Mucosa of descending colon (tissue), 3 donors: ENCODE results near the gene SLC27A1. TPM values are rescaled to one million over a fixed set of nuclear protein-coding genes. Genes with fewer than 3 reads are reported as not detected.
"Not testable (repeated sequence)": the region's sequence is repeated elsewhere in the genome, so short reads cannot be mapped to it uniquely, and the experiment has no call there.

Experiments
- ATAC-seq: fragments of 200-7000 bp; cut with Tn5 transposase; one replicate; pipeline ENCODE4 v1.9.1; 2020; ENCODE audit warnings: mild to moderate bottlenecking, moderate library complexity
- DNase-seq, 3 donors: peaks; one replicate each; pipeline ENCODE4 v3.0.0-alpha.2; 2020
- H3K36me3 ChIP-seq: fragments of 200-600 bp; one replicate; pipeline ENCODE4 v1.8.0; 2021; ENCODE audit warnings: low read depth, mild to moderate bottlenecking
- H3K4me1 ChIP-seq: fragments of 200-600 bp; one replicate; pipeline ENCODE4 v1.8.0; 2021; ENCODE audit warnings: low read depth, mild to moderate bottlenecking
- H3K4me3 ChIP-seq: fragments of 200-600 bp; one replicate; pipeline ENCODE4 v1.8.0; 2021; ENCODE audit warnings: mild to moderate bottlenecking
- H3K9me3 ChIP-seq: fragments of 200-600 bp; one replicate; pipeline ENCODE4 v1.8.0; 2021; ENCODE audit warnings: mild to moderate bottlenecking
- intact Hi-C, 2 donors: fragments of 100-400 bp; cut with DNase I in 1 of 2; cut with micrococcal nuclease in 1 of 2; formaldehyde crosslinking; loops; one replicate each; pipeline versions ENCODE4 v1.11.0 to v1.11.1; 2022; cut with DNase I, micrococcal nuclease
- total RNA-seq, 3 donors: library from RNA; stranded (reverse); fragmentation: NEBNext Ultra II Directional in 2 of 3; extraction: Animal tissue kit (Norgen Biotek cat#: 25700) in 2 of 3; gene quantifications; one replicate each; pipeline versions ENCODE4 v1.2.1 to v1.2.4, GENCODE V29; 2021 to 2023
- TF ChIP-seq, protein P1 (sequence below): fragments of 200-600 bp; IDR thresholded peaks from one replicate; pipeline ENCODE4 v1.8.0; 2022; ENCODE audit warnings: antibody characterized with exemption, mild to moderate bottlenecking
- donor health status: DM: no; HTN: no; CAD: no; lungs with moderate emphysema.
- donor health status: DM: no; HTN: no; CAD: no.
- donor health status: DM: no; HTN: yes; CAD: no.

The SLC27A1 gene
- total RNA-seq, 3 donors from 2014 or later, result 5.7 to 17.2 (median 6.2) TPM

DNA sequence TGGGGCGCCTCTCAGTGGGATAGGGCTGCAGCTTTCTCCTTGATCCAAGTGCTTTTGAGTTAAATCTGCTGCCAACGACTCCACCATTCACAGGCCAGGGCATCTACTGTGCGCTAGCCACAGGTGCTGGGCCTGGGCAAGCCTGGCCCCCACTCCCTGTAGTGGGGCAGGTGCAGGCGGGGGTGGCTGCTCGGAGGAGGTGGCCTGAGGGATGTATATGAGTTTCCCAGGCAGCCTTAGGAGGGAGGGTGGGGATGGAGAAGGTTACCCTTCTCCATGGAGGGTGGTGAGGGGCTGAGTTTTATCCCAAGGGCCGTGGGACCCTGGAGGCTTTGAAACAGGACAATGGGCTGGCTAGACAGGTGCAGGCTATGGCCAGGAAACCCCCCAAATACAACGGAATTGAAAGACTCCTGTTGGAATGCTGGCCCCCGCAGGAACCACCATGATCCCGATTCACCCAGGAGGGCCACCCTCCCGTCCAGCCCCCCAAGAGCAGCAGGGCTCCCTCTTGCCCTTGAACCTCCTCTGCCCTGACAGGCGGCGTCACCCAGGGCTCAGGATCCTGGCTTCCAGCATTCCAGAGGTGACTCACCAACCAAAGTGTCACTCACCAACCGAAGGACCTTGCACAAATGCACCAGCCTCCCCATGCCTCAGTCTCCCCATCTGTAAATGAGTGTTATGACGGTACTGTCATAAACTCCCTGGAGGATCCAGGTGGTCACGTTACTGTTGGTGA, 45.3 kb downstream of the SLC27A1 start:
- Histone ChIP-seq H3K4me1 (peaks cover 8% of the 10 kb centered on the region), H3K9me3 (peaks cover 13% of the 10 kb centered on the region), H3K36me3 (peaks cover 3% of the 10 kb centered on the region), H3K4me3 (no peak overlapping the region)
- DNase-seq, result no peak
- TF ChIP-seq, protein P1, sequence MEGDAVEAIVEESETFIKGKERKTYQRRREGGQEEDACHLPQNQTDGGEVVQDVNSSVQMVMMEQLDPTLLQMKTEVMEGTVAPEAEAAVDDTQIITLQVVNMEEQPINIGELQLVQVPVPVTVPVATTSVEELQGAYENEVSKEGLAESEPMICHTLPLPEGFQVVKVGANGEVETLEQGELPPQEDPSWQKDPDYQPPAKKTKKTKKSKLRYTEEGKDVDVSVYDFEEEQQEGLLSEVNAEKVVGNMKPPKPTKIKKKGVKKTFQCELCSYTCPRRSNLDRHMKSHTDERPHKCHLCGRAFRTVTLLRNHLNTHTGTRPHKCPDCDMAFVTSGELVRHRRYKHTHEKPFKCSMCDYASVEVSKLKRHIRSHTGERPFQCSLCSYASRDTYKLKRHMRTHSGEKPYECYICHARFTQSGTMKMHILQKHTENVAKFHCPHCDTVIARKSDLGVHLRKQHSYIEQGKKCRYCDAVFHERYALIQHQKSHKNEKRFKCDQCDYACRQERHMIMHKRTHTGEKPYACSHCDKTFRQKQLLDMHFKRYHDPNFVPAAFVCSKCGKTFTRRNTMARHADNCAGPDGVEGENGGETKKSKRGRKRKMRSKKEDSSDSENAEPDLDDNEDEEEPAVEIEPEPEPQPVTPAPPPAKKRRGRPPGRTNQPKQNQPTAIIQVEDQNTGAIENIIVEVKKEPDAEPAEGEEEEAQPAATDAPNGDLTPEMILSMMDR, result no peak
- ATAC-seq, result no peak
- intact Hi-C loops, result no loop called here

DNA sequence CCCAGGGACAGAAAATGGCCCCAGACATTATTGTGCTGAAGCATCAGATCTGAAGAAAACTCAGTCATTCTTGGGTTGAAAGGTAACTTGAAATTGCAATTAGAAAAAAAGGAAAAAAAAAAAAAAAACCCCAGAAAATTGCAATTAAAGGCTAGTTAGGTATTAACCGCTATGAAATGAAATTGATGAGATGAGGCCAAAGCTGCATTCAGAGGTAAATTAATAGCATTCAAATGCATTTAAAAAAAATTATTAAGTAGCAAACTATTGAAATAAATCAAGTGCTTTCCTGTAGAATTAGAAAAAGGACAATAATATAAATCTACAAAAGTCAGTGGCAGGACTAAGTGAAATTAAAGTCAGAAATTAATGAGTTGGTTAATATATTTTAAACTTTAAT, 47.6 kb downstream of the SLC27A1 start:
- intact Hi-C loops, result no loop called here
- no peak overlapping the region for H3K4me3 ChIP-seq
- ATAC-seq, result no peak
- TF ChIP-seq, protein P1, result no peak
- H3K36me3 ChIP-seq, result peaks cover 3% of the 10 kb centered on the region
- H3K4me1 ChIP-seq, result peaks cover 4% of the 10 kb centered on the region
- no peak for DNase-seq
- peaks cover 13% of the 10 kb centered on the region for H3K9me3 ChIP-seq

DNA sequence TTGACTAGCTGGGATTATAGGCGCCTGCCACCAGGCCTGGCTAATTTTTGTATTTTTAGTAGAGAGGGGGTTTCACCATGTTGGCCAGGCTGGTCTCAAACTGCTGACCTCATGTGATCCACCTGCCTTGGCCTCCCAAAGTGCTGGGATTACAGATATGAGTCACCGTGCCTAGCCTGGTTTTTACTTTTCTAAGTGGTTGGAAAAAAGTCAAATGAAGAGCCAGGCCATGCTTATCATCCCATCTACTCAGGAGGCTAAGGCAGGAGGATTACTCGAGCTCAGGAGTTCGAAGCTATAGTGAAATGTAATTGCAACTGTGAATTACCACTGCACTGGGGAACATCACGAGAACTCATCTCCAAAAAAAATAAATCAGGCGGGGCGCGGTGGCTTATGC, 48.3 kb downstream of the SLC27A1 start:
- DNase-seq, ATAC-seq, H3K4me3 ChIP-seq, H3K4me1 ChIP-seq, H3K36me3 ChIP-seq, intact Hi-C loops: not testable (repeated sequence)
- H3K9me3 ChIP-seq, result peaks cover 13% of the 10 kb centered on the region

DNA sequence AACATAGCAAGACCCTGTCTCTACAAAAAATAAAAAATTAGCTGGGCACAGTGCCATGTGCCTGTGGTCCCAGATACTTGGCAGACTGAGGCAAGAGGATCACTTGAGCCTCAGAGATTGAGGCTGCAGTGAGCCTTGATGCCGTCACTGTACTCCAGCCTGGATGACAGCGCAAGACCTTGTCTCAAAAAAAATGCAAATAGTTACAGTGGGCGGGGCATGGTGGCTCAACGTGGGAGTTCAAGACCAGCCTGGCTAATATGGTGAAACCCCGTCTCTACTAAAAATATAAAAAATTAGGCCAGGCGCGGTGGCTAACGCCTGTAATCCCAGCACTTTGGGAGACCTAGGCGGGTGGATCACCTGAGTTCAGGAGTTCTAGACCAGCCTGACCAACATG, 49.6 kb downstream of the SLC27A1 start:
- Histone ChIP-seq H3K9me3 (peaks cover 13% of the 10 kb centered on the region), H3K4me3 (no peak overlapping the region), H3K4me1 (no peaks in the 10 kb centered on the region), H3K36me3 (peaks cover 3% of the 10 kb centered on the region)
- intact Hi-C loops, result no loop called here
- DNase-seq (no peak), ATAC-seq (no peak)
- TF ChIP-seq, protein P1, result no peak

DNA sequence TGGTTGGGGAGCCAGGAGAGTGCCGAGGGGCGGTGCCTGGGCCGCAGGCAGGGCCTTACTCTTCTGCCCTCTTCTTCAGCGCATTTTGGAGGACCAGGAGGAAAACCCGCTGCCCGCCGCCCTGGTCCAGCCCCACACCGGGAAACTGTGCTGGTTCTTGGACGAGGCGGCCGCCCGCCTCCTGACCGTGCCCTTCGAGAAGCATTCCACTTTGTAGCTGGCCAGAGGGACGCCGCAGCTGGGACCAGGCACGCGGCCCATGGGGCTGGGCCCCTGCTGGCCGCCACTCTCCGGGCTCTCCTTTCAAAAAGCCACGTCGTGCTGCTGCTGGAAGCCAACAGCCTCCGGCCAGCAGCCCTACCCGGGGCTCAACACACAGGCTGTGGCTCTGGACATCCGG, 50.5 kb downstream of the SLC27A1 start:
- ATAC-seq, result no peak
- H3K36me3 ChIP-seq, result peaks cover 3% of the 10 kb centered on the region
- no peaks in the 10 kb centered on the region for H3K4me1 ChIP-seq
- H3K4me3 ChIP-seq, result no peak overlapping the region
- TF ChIP-seq, protein P1, result no peak
- intact Hi-C loops, result no loop called here
- H3K9me3 ChIP-seq, result peaks cover 13% of the 10 kb centered on the region
- DNase-seq, result no peak

DNA sequence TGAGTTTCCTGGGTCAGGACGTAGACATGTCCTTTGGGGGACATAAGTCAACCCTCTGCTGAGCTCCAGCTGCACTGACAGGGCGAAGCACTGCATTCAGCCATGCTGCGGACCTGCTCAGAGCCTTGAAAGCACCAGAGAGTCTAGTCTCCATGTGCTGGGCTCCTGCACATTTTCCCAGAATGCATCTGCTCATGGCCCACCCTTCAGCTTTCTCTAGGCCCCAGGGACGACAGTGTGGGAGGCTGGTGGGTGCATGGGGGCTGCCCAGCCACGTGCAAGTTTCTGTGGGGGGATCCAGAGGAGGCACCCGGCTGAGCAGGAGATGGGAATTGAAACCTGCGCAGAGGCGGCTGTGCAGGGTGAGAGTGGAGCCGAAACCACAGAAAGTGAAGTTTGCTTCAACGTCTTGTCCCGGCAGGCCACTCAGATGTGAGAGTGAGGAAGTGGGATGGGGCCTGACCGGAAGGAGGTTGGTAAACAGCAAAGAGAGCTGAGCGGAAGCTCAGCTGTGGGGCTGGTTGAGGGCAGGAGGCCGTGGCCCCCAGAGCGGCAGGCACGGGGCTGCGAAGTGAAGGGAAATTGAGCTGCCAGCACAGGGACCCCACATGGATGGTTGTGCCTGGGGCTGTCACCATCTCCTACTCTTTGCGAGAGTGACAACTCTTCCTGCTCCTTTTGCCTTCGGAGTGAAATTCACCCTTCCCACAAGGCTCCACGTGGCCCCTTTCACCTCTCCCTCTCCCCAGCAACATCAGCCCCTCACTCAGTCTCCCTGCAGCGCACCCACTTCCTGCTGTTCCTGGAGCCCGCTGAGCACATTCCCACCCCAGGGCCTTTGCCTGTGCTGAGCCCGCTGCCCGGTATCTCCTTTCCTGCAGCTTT, 52.9 kb downstream of the SLC27A1 start:
- DNase-seq (peak; percentile 58 to 83 (median 62)), ATAC-seq (peak; percentile 88)
- TF ChIP-seq, protein P1, result no peak
- peaks cover 2% of the 10 kb centered on the region for H3K9me3 ChIP-seq
- H3K4me3 ChIP-seq, result no peak overlapping the region
- intact Hi-C loops, result no loop called here
- no peaks in the 10 kb centered on the region for H3K36me3 ChIP-seq
- no peaks in the 10 kb centered on the region for H3K4me1 ChIP-seq
